ENCODE results near the gene CHGA.

CHGA gene

DNA sequence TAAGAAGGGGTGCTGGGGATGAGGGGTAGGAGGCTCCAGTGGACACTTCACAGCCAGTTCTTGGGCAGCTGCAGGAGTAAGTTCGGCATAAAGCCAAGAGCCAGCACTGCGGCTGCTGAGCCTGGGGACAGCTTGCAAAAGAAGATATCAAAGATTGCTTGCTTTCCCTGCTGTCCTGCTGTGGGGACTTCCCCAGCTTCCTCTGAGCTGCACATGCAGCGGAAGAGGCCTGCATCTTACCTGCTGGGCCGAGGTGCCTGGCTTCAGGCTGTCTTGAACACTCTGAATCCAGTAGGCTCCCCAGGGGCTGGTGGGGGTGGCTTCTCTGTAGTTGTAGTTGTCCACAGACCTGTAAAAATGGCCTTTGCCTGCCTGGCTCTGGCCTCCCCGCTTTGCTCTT is 1.3 kb downstream of the CHGA start:
- Histone ChIP-seq H3K27ac (no peak overlapping the region), H3K9me3 (no peaks in the 10 kb centered on the region), H3K36me3 (no peaks in the 10 kb centered on the region), H3K4me3 (ENCODE audit: low read depth in 1 of 2, low read length in 1 of 2) (no peak overlapping the region), H3K4me1 (ENCODE audit: control insufficient read depth in 1 of 2, insufficient read depth in 1 of 2, low read depth in 1 of 2, low read length in 1 of 2) (no peaks in the 10 kb centered on the region), H3K27me3 (peaks cover 62% of the 10 kb centered on the region)
- TF ChIP-seq, protein P1, sequence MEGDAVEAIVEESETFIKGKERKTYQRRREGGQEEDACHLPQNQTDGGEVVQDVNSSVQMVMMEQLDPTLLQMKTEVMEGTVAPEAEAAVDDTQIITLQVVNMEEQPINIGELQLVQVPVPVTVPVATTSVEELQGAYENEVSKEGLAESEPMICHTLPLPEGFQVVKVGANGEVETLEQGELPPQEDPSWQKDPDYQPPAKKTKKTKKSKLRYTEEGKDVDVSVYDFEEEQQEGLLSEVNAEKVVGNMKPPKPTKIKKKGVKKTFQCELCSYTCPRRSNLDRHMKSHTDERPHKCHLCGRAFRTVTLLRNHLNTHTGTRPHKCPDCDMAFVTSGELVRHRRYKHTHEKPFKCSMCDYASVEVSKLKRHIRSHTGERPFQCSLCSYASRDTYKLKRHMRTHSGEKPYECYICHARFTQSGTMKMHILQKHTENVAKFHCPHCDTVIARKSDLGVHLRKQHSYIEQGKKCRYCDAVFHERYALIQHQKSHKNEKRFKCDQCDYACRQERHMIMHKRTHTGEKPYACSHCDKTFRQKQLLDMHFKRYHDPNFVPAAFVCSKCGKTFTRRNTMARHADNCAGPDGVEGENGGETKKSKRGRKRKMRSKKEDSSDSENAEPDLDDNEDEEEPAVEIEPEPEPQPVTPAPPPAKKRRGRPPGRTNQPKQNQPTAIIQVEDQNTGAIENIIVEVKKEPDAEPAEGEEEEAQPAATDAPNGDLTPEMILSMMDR (IDR thresholded peaks at IDR 0.05) = no peak

DNA sequence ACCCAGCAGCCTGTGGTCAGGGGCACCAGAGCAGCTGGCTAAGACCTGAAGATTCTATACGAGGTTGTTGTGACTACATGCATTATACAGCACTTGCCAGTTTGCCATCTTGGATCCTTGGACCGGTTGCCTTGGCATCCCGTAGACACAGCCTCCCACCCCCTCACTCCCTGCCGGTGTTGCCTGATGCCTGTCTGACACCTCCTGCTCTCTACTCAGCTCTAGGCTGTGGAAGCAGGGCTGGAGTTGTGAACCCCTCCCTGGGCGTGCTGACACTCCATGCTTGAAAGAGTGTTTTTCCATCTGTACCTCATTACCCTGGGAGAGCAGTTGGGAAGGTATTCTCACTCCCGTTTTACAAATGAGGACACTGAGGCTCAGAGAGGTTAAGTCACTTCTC is 2.5 kb downstream of the CHGA start:
- Histone ChIP-seq H3K4me1 (ENCODE audit: control insufficient read depth in 1 of 2, insufficient read depth in 1 of 2, low read depth in 1 of 2, low read length in 1 of 2) (no peaks in the 10 kb centered on the region), H3K27ac (no peak overlapping the region), H3K4me3 (ENCODE audit: low read depth in 1 of 2, low read length in 1 of 2) (no peak overlapping the region), H3K27me3 (peaks cover 62% of the 10 kb centered on the region), H3K9me3 (no peaks in the 10 kb centered on the region), H3K36me3 (no peaks in the 10 kb centered on the region)
- TF ChIP-seq, protein P1 (IDR thresholded peaks at IDR 0.05) = no peak

DNA sequence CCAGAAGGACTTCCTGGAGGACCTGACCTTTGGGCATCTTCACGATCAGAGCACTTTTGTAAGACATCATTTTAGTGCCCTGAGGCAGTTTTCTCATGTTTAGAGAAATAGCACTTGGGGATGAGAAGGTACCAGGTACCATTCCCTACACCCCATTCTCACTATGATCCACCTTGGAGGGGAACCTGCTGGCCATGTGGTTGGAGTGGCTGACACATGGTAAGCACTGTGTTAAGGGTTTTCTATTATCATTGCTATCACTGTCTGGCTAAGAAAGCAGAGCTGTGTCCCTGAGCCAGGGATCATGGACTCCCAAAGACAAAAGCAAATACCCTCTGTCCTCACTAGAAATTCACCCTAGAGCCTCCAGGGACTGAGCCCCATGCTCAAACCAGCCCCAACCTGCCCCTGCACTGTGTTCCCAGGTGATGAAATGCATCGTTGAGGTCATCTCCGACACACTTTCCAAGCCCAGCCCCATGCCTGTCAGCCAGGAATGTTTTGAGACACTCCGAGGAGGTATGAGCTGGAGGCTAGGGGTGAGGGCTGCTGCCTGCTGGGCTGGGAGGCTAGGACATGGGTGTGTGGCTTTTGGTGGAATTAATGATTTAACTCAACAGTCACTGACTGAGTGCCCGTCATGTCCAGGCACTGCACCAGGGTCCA is 3.4 kb downstream of the CHGA start:
- TF ChIP-seq, protein P1 (IDR thresholded peaks at IDR 0.05) = no peak
- Histone ChIP-seq H3K27ac (no peak overlapping the region), H3K36me3 (no peaks in the 10 kb centered on the region), H3K27me3 (peaks cover 54% of the 10 kb centered on the region), H3K9me3 (no peaks in the 10 kb centered on the region), H3K4me1 (ENCODE audit: control insufficient read depth in 1 of 2, insufficient read depth in 1 of 2, low read depth in 1 of 2, low read length in 1 of 2) (no peaks in the 10 kb centered on the region), H3K4me3 (ENCODE audit: low read depth in 1 of 2, low read length in 1 of 2) (no peak overlapping the region)

DNA sequence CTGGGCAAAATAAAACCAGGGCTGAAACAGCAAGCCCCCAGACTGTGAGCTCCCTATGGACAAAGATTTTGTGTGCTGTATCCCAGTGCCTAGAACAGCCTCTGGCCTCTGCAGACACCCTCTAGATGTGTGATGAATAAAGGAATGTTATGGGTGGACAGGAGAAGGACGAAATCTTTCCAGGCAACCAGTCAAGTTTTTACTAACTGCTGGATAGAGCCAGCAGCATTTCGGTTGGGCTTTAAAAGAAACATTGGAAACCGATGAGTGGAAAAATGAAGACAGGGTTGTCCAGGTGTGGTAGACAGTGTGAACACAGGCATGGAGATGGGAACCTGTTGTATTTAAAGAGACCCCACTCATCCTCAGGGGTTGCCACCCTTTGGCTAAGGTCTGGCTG is 4.0 kb downstream of the CHGA start:
- no peaks in the 10 kb centered on the region for H3K4me1 ChIP-seq (ENCODE audit: control insufficient read depth in 1 of 2, insufficient read depth in 1 of 2, low read depth in 1 of 2, low read length in 1 of 2)
- no peak overlapping the region for H3K27ac ChIP-seq
- no peak overlapping the region for H3K4me3 ChIP-seq (ENCODE audit: low read depth in 1 of 2, low read length in 1 of 2)
- peaks cover 48% of the 10 kb centered on the region for H3K27me3 ChIP-seq
- no peaks in the 10 kb centered on the region for H3K36me3 ChIP-seq
- TF ChIP-seq, protein P1 (IDR thresholded peaks at IDR 0.05) = no peak
- H3K9me3 ChIP-seq = no peaks in the 10 kb centered on the region

DNA sequence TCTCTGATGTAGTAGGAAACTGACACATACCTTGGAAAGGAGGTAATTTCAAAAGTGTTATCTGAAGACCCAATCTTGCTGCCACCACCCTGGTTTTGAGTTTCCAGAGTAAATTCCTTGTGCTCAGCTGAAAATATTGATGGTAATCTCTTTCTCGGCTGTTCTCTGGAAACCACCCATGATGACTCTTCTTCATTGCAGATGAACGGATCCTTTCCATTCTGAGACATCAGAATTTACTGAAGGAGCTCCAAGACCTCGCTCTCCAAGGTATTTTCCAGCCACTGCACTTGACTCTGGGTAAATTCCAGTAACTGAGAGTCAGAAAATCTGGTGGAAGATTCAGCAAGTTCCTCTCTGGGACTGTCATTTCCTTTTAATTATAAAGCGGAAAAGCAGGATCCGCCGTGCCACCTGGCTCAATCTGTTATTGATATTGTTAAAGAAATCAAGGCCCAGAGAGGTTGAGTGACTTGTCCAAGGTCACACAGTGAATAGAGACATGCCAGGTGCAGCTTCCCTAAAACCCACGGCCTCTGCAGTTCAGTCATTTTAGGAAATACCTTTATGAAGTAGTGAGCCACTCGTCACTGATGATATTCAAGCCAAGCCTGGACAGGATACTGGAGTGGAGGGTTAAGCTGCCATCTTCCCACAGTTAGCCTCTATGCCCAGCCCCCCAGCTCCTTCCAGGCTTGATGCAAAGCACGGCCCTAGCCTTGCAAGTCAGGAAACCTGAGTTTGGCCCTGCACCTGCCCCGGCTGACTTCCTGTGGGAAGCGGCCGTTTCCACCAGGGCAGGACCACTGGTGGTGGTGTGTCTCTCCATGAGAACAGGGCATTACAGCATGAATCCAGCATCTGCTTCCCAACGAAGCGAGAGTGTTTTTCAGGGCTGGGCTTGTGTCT is 4.7 kb downstream of the CHGA start:
- peaks cover 41% of the 10 kb centered on the region for H3K27me3 ChIP-seq
- H3K4me3 ChIP-seq (ENCODE audit: low read depth in 1 of 2, low read length in 1 of 2) = no peak overlapping the region
- no peaks in the 10 kb centered on the region for H3K9me3 ChIP-seq
- H3K36me3 ChIP-seq = no peaks in the 10 kb centered on the region
- TF ChIP-seq, protein P1 (IDR thresholded peaks at IDR 0.05) = no peak
- H3K27ac ChIP-seq = no peak overlapping the region
- H3K4me1 ChIP-seq (ENCODE audit: control insufficient read depth in 1 of 2, insufficient read depth in 1 of 2, low read depth in 1 of 2, low read length in 1 of 2) = no peaks in the 10 kb centered on the region

All from neutrophil (primary cell).